Type B pancreatic cell (in vitro differentiated cells): ENCODE results near the gene POU4F1. TPM values are rescaled to one million over a fixed set of nuclear protein-coding genes. Genes with fewer than 3 reads are reported as not detected.

Experiments used
- DNase-seq: peaks from one replicate; pipeline ENCODE4 v3.0.0; 2021; ENCODE audit warnings: mixed read lengths; ENCODE audit not compliant: unreplicated experiment; ENCODE audit errors: extremely low spot score
- H3K27ac Mint-ChIP-seq: 2 replicates; pipeline ENCODE4 v1.8.0; 2021; ENCODE audit warnings: mild to moderate bottlenecking, mixed read lengths
- H3K27me3 Mint-ChIP-seq: 2 replicates; pipeline ENCODE4 v1.8.0; 2021; ENCODE audit warnings: mixed read lengths
- H3K36me3 Mint-ChIP-seq: 2 replicates; pipeline ENCODE4 v1.8.0; 2021; ENCODE audit warnings: mixed read lengths
- H3K4me1 Mint-ChIP-seq: one replicate; pipeline ENCODE4 v1.8.0; 2021; ENCODE audit warnings: mixed read lengths; ENCODE audit not compliant: unreplicated experiment
- H3K4me3 Mint-ChIP-seq: 2 replicates; pipeline ENCODE4 v1.8.0; 2021; ENCODE audit warnings: mild to moderate bottlenecking, mixed read lengths
- H3K9me3 Mint-ChIP-seq: 2 replicates; pipeline ENCODE4 v1.8.0; 2021; ENCODE audit warnings: mixed read lengths
- CTCF ChIP-seq: fragments of 200-600 bp; sonication (generic); conservative IDR thresholded peaks from 2 replicates; pipeline ENCODE4 v1.5.0; 2021; ENCODE audit warnings: antibody characterized with exemption, mild to moderate bottlenecking
- total RNA-seq: library from RNA; stranded (reverse); gene quantifications from 2 replicates; pipeline ENCODE4 v1.2.1, GENCODE V29; 2021; ENCODE audit warnings: low replicate concordance

The POU4F1 gene
- total RNA-seq, 1 donor from 2014 or later: 5.4 TPM

GRCh38 chr13:78608688-78609463 lies 5.5 kb upstream of the POU4F1 start:
- TF ChIP-seq CTCF: no peak
- no peak for DNase-seq
- no peaks in the 10 kb centered on the region for H3K9me3 Mint-ChIP-seq
- H3K4me1 Mint-ChIP-seq: peaks cover 20% of the 10 kb centered on the region
- H3K4me3 Mint-ChIP-seq: peak overlapping the region; percentile 82
- no peaks in the 10 kb centered on the region for H3K36me3 Mint-ChIP-seq
- H3K27ac Mint-ChIP-seq: no peak overlapping the region
- H3K27me3 Mint-ChIP-seq: peaks cover 92% of the 10 kb centered on the region

- Mint-ChIP-seq H3K36me3 (no peaks in the 10 kb centered on the region), H3K9me3 (no peaks in the 10 kb centered on the region), H3K4me1 (peaks cover 21% of the 10 kb centered on the region), H3K4me3 (peak overlapping the region; percentile 82), H3K27ac (no peak overlapping the region), H3K27me3 (peaks cover 97% of the 10 kb centered on the region)
- no peak for DNase-seq
- TF ChIP-seq CTCF: no peak
Measured at GRCh38 chr13:78608252-78608687, 4.9 kb upstream of the POU4F1 start.

GRCh38 chr13:78607409-78608251 lies 4.3 kb upstream of the POU4F1 start:
- Mint-ChIP-seq H3K9me3 (no peaks in the 10 kb centered on the region), H3K27ac (no peak overlapping the region), H3K4me1 (peaks cover 23% of the 10 kb centered on the region), H3K4me3 (peak overlapping the region; percentile 82), H3K36me3 (no peaks in the 10 kb centered on the region), H3K27me3 (peaks cover 97% of the 10 kb centered on the region)
- DNase-seq: no peak
- no peak for TF ChIP-seq CTCF

GRCh38 chr13:78606471-78607408 lies 3.4 kb upstream of the POU4F1 start:
- DNase-seq: no peak
- no peaks in the 10 kb centered on the region for H3K36me3 Mint-ChIP-seq
- TF ChIP-seq CTCF: no peak
- H3K4me3 Mint-ChIP-seq: peak overlapping the region; percentile 49
- H3K4me1 Mint-ChIP-seq: peaks cover 28% of the 10 kb centered on the region
- H3K9me3 Mint-ChIP-seq: no peaks in the 10 kb centered on the region
- no peak overlapping the region for H3K27ac Mint-ChIP-seq
- H3K27me3 Mint-ChIP-seq: peaks cover 93% of the 10 kb centered on the region
